ENCODE results near the gene NRL.

DNA sequence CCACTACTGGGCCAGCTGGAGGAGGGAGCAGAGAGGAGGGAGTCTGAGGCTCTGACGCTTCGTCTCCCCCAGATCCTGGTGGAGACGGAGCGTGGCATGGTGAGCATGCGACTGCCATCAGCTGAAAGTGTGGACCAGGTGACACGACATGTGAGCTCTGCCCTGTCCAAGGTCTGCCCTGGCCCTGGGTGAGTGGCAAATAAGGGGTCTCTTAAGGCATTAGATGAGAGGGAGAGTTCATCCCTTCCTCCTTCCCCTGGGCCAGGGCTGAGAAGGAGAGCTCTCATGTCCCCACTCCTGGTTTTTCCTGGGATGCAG lies 60.5 kb downstream of the NRL start:
- TF ChIP-seq, protein P1, sequence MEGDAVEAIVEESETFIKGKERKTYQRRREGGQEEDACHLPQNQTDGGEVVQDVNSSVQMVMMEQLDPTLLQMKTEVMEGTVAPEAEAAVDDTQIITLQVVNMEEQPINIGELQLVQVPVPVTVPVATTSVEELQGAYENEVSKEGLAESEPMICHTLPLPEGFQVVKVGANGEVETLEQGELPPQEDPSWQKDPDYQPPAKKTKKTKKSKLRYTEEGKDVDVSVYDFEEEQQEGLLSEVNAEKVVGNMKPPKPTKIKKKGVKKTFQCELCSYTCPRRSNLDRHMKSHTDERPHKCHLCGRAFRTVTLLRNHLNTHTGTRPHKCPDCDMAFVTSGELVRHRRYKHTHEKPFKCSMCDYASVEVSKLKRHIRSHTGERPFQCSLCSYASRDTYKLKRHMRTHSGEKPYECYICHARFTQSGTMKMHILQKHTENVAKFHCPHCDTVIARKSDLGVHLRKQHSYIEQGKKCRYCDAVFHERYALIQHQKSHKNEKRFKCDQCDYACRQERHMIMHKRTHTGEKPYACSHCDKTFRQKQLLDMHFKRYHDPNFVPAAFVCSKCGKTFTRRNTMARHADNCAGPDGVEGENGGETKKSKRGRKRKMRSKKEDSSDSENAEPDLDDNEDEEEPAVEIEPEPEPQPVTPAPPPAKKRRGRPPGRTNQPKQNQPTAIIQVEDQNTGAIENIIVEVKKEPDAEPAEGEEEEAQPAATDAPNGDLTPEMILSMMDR (IDR thresholded peaks at IDR 0.05): no peak
- TF ChIP-seq POLR2A (IDR thresholded peaks at IDR 0.05): no peak

Measured in transverse colon (tissue), 3 donors.